Activated T-cell treated with anti-CD3 and anti-CD28 coated beads, Interleukin-2, amount 50 U/mL, for 4 hours (primary cell): Measurements from ENCODE around the gene KLHL33. TPM values are rescaled to one million over a fixed set of nuclear protein-coding genes. Genes with fewer than 3 reads are reported as not detected.

ENCODE experiments used
- ATAC-seq, 2 donors: fragments of 200-7000 bp; cut with Tn5 transposase; one replicate each; pipeline ENCODE4 v1.10.0; 2021
- DNase-seq: peaks from one replicate; pipeline ENCODE4 v3.0.0-alpha.2; 2020
- H3K27me3 Mint-ChIP-seq: one replicate; pipeline ENCODE4 v1.8.0; 2021; ENCODE audit warnings: low read depth, mixed read lengths
- H3K36me3 Mint-ChIP-seq: one replicate; pipeline ENCODE4 v1.8.0; 2022; ENCODE audit warnings: mixed read lengths; ENCODE audit not compliant: insufficient read depth
- H3K4me1 Mint-ChIP-seq: one replicate; pipeline ENCODE4 v1.8.0; 2021; ENCODE audit warnings: low read depth, mixed read lengths
- H3K4me3 Mint-ChIP-seq: one replicate; pipeline ENCODE4 v1.8.0; 2021; ENCODE audit warnings: mild to moderate bottlenecking, moderate library complexity, mixed read lengths
- H3K9me3 Mint-ChIP-seq: one replicate; pipeline ENCODE4 v1.8.0; 2021; ENCODE audit warnings: mixed read lengths
- total RNA-seq, 3 donors: library from RNA; stranded (reverse); gene quantifications; one replicate each; pipeline ENCODE4 v1.2.1, GENCODE V29; 2021

The KLHL33 gene
- total RNA-seq, 3 donors from 2014 or later: 0.05 TPM; not detected in 2

GRCh38 chr14:20383032-20383431 lies 52.9 kb downstream of the KLHL33 start:
- peaks cover 41% of the 10 kb centered on the region for H3K36me3 Mint-ChIP-seq
- DNase-seq: no peak
- H3K27me3 Mint-ChIP-seq: no peaks in the 10 kb centered on the region
- H3K9me3 Mint-ChIP-seq: no peaks in the 10 kb centered on the region
- no peak overlapping the region for H3K4me3 Mint-ChIP-seq
- ATAC-seq: no peak
- no peaks in the 10 kb centered on the region for H3K4me1 Mint-ChIP-seq

DNA sequence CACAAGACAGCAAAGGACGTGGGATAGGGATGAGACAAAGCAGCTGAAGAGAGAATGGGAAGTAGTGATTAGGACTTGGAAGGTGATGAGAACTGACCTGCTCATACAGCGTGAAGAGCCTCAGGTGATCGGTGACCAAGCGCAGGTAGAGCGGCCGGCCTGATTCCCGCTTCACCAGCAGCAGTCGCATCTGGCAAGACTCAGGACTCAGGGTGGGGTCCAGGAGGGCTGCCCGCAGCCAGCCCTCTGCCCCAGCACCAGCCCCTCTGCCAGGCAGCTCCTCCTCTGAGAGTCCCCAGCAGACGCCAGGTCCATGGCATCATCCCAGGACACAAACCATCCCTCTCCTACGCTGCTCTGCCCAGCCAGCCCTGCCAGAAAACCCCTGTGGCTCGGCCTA lies 53.4 kb downstream of the KLHL33 start:
- Mint-ChIP-seq H3K27me3 (no peaks in the 10 kb centered on the region), H3K9me3 (no peaks in the 10 kb centered on the region), H3K4me1 (no peaks in the 10 kb centered on the region), H3K4me3 (no peak overlapping the region), H3K36me3 (peaks cover 41% of the 10 kb centered on the region)
- ATAC-seq (no peak), DNase-seq (no peak)

GRCh38 chr14:20381341-20381740 lies 54.6 kb downstream of the KLHL33 start:
- no peaks in the 10 kb centered on the region for H3K27me3 Mint-ChIP-seq
- DNase-seq: no peak
- no peaks in the 10 kb centered on the region for H3K4me1 Mint-ChIP-seq
- peaks cover 37% of the 10 kb centered on the region for H3K36me3 Mint-ChIP-seq
- no peak overlapping the region for H3K4me3 Mint-ChIP-seq
- no peaks in the 10 kb centered on the region for H3K9me3 Mint-ChIP-seq
- no peak for ATAC-seq

DNA sequence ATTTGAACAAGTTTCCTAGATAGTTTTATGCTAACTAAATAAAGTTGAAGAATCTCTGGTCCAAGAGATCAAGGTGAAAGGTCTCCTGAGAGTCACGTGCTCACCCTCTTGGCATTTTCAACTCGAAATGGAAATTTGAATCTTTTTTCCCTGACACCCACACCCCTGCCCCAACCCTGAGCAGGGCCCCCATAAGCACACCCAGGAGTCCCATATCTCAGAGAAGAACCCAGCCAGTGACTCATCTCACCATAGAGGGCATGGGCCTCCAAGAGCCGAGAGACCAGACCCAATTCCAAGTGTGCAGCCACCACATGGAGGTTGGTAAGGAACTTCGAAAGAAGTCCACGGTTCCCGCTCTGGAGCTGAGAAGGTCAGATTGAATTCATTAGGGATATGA lies 55.3 kb downstream of the KLHL33 start:
- H3K4me1 Mint-ChIP-seq: no peaks in the 10 kb centered on the region
- no peak overlapping the region for H3K4me3 Mint-ChIP-seq
- H3K27me3 Mint-ChIP-seq: no peaks in the 10 kb centered on the region
- no peaks in the 10 kb centered on the region for H3K9me3 Mint-ChIP-seq
- DNase-seq: no peak
- ATAC-seq: no peak
- peaks cover 32% of the 10 kb centered on the region for H3K36me3 Mint-ChIP-seq

GRCh38 chr14:20379743-20380142 lies 56.2 kb downstream of the KLHL33 start:
- DNase-seq (no peak), ATAC-seq (no peak)
- Mint-ChIP-seq H3K36me3 (peaks cover 35% of the 10 kb centered on the region), H3K27me3 (no peaks in the 10 kb centered on the region), H3K4me1 (no peaks in the 10 kb centered on the region), H3K4me3 (no peak overlapping the region), H3K9me3 (no peaks in the 10 kb centered on the region)

GRCh38 chr14:20377171-20377570 lies 58.8 kb downstream of the KLHL33 start:
- DNase-seq: no peak
- Mint-ChIP-seq H3K4me1 (no peaks in the 10 kb centered on the region), H3K36me3 (peaks cover 40% of the 10 kb centered on the region), H3K27me3 (no peaks in the 10 kb centered on the region), H3K9me3 (no peaks in the 10 kb centered on the region), H3K4me3 (no peak overlapping the region)
- ATAC-seq: no peak

DNA sequence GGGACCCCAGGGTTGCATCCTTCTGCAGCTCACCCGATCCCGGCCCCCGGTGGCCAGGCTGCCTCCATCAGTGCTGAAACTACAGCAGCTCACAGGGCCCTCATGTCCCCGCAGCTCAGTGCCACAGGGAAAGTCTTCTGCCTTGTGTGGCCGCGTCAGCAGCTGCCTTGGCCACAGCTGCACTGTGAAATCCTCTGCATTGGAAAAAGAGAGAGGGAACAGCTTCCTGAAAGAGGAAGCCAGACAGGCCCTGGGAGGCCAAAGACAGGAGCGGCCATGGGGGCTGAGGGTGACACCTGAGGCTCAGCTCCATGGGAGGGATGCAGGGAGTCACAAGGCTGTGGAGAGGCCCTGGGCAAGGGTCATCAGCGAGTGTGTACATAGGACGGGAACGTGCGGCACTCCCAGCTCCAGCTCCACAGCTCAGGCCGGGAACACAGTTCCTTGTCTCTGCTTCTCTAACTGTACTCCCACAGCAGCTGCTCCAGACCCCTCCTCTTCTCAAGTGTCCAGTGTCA lies 59.8 kb downstream of the KLHL33 start:
- H3K4me1 Mint-ChIP-seq: no peaks in the 10 kb centered on the region
- no peaks in the 10 kb centered on the region for H3K27me3 Mint-ChIP-seq
- no peak for ATAC-seq
- no peak overlapping the region for H3K4me3 Mint-ChIP-seq
- peaks cover 42% of the 10 kb centered on the region for H3K36me3 Mint-ChIP-seq
- DNase-seq: no peak
- no peaks in the 10 kb centered on the region for H3K9me3 Mint-ChIP-seq

Other genes with a start within 250 kb of the KLHL33 start
- not detected for gene OR11G2, start 245.3 kb downstream of the KLHL33 start, total RNA-seq
- gene OR11H6, start 212.5 kb downstream of the KLHL33 start, total RNA-seq: not detected
- gene OR11H7, start 207.2 kb downstream of the KLHL33 start, total RNA-seq: not detected
- gene OR11H4, start 196.9 kb downstream of the KLHL33 start, total RNA-seq: not detected
- gene TTC5, start 130.2 kb downstream of the KLHL33 start, total RNA-seq: 10 to 100 TPM; 40.3 to 41.9 (median 41.5) TPM
- gene CCNB1IP1, start 102.9 kb downstream of the KLHL33 start, total RNA-seq: 10 to 100 TPM; 28.9 to 38.0 (median 33.0) TPM
- 10 to 100 TPM; 16.9 to 22.9 (median 22.1) TPM for gene PARP2, start 92.5 kb downstream of the KLHL33 start, total RNA-seq
- 10 to 100 TPM; 14.7 to 21.7 (median 19.3) TPM for gene TEP1, start 22.7 kb downstream of the KLHL33 start, total RNA-seq
- 10 to 100 TPM; 73.4 to 86.5 (median 75.4) TPM for gene OSGEP, start 18.6 kb upstream of the KLHL33 start, total RNA-seq
- gene APEX1, start 19.1 kb upstream of the KLHL33 start, total RNA-seq: 100 to 1,000 TPM; 265 to 309 (median 300) TPM
- gene PIP4P1, start 25.3 kb upstream of the KLHL33 start, total RNA-seq: 10 to 100 TPM; 33.6 to 43.4 (median 39.9) TPM
- 100 to 1,000 TPM; 198 to 236 (median 221) TPM for gene PNP, start 33.2 kb upstream of the KLHL33 start, total RNA-seq
- under 1 TPM in 2 of 3 donors, not detected in 1; 0.16 to 0.30 TPM for gene RNASE10, start 69.4 kb upstream of the KLHL33 start, total RNA-seq
- not detected for gene RNASE9, start 124.9 kb upstream of the KLHL33 start, total RNA-seq
- gene RNASE11, start 151.8 kb upstream of the KLHL33 start, total RNA-seq: not detected
- gene RNASE12, start 155.2 kb upstream of the KLHL33 start, total RNA-seq: not detected
- not detected for gene OR6S1, start 205.5 kb upstream of the KLHL33 start, total RNA-seq
- under 1 TPM; 0.08 to 0.18 (median 0.15) TPM for gene RNASE4, start 248.4 kb upstream of the KLHL33 start, total RNA-seq